GM21723 (cell line): Measurements from ENCODE around the gene TGFBR3.
A peak's percentile ranks its signal among the peaks of the same experiment; 100 is the strongest.

Experiments
- ATAC-seq: cut with Tn5 transposase; IDR thresholded peaks from one replicate; pipeline ENCODE4 v1.9.1; 2021; ENCODE audit warnings: mild to moderate bottlenecking, moderate library complexity; ENCODE audit not compliant: unreplicated experiment

TGFBR3 gene

DNA sequence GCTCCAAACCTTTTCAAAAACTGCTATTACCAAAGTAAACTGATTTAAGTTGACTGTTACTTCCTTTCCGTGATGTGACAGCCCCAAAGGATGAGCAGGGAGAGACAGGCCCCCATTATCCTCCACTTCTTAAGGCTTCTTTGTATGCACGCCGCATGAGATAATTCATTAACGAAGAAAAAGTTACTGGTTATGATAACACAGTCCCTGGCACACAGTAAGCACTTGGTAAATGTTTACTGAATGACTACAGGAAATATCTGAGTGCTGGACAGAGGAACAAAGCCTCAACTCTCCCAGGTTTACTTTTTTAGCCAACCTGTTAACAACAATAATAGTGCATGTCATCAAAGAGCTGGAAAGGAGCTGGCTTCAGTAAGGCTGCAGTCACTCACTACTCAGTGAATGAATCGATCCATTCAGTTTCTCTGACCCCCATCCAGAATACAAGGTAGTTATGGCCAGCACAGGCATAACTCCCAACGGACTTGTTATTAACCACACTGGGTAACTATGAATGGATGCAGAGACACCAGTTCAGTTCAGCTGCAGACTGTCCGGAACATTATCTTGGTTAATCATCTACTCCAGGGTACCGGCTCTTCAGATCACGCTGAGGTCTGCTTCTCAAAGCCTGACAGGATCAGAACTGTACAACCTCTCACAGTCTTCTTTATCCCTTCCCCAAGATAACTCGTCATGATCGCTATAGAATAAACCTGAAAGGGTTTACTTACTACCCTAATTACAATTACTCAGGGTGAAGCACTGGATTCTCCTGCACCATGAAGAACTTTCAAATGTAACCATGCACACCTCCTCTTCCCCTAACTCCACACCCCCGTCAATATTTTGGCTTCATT is 58.3 kb downstream of the TGFBR3 start:
- ATAC-seq = no peak

DNA sequence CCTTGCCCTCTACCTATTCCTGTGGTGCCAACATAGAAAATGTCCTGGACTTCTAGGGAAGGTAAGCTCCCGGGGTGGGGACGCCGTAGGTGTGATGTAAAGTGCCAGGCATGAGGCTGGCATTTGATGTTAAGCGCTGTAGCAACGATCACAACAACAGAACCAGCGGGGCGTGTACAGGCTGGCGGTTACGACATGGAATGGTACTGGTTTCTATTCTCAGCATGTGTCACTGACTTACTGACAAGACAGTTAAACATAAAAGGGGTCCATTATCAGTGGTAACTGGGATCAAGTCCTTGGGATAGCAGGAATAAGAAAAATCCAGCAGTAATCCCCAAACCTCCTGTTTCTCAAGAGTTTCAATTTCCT is 58.9 kb downstream of the TGFBR3 start:
- no peak for ATAC-seq

DNA sequence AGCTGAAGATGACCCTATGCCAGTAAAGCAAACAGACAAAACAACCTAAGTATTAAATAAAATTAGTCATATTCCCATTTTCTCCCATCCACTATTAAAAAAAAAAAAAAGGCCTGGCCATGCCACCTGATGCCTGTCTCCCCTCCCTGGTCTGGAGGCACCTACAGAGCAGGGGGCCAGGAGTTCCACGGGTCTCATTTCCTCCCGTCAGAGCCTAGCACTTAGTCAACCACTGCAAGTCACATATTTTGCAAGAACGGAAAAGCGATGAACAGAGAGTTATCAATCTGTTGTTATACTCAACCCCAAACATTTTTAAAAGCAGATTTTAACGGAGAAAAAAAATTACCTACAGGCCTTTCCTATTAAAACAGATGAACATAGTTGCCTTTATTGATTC is 59.3 kb downstream of the TGFBR3 start:
- ATAC-seq = no peak

DNA sequence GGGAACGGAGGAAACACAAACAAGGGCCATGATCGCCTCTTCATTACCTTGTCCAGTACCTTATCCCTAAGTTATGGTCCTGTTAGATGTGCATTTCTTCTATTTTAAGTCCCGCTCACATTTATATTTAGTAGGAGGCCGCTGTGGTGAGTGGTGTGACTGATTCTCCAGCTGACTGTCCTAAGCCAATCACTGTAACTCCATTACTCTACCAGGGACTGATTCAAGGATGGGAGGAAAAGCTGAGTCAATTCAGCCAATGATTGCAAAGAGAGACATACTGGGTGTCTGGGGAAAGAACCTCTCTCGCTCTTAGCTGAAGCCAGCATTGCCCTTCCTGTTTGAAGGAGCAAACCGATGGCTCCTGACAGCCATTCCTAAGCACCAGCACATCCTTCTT is 59.7 kb downstream of the TGFBR3 start:
- ATAC-seq = no peak

DNA sequence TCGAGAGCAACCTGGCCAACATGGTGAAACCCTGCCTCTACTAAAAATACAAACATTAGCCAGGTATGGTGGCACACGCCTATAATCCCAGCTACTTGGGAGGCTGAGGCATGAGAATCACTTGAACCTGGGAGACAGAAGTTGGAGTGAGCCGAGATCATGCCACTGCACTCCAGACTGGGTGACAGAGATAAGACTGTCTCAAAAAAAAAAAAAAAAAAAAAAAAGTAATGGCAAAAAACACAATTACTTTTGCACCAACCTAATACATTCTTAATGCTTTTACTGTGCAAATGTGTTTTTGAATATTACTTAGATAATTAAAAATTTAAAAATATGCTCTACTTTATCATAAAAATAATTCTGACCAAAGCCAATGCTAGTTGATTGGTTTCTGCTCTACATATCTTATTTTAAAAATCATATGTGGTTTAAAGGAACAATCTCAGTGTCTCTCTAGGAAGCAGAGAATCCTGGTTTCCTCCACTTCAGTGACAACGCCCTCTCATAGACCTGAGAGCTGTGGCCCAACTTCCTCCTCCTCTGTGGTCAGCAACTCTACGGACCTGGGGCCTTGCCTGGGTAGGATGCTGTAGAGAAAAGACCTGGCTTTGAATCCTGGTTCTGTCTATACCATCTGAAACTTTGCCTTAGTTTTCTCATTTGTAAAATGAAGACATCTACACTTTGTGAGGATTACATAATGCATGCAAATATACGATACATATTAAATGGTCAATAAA is 64.7 kb downstream of the TGFBR3 start:
- no peak for ATAC-seq

DNA sequence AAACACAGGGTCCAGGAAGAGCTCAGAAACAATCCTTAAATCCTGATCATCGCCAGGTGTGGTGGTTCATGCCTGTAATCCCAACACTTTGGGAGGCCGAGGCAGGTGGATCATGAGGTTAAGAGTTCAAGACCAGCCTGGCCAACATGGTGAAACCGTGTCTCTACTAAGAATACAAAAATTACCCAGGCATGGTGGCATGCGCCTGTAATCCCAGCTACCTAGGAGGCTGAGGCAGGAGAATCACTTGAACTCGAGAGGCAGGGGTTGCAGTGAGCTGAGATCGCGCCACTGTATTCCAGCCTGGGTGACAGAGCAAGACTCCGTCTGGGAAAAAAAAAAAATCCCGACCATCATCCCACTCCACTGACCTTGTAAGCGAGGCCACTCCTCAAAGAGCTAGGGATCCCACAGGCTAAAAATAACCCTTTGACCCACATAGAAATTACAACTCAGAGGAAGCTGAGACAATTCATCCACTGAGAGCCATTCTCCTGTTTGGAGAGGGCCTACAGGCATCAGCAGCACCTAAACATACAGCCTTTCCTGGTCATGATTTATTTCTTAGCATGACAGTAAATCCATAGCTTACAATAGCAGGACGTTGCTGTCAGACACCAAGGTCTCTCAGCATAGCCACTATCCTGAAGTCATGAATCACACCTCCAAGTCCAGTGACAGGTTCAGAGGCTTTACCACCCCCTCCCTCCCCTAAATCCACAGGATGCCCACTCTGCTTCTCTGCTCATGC is 66.7 kb downstream of the TGFBR3 start:
- no peak for ATAC-seq

DNA sequence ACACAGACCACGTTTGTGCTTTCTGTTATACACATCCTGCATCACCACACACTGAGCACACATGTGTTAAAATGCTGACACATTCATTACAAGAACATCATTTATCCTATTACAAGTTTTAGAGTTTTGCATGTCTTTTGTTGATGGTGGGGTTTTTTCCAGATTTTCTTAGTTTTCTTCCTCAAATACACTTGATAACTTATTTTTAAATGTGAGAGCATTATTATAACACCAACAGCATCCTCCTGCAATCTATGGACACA is 67.3 kb downstream of the TGFBR3 start:
- no peak for ATAC-seq

DNA sequence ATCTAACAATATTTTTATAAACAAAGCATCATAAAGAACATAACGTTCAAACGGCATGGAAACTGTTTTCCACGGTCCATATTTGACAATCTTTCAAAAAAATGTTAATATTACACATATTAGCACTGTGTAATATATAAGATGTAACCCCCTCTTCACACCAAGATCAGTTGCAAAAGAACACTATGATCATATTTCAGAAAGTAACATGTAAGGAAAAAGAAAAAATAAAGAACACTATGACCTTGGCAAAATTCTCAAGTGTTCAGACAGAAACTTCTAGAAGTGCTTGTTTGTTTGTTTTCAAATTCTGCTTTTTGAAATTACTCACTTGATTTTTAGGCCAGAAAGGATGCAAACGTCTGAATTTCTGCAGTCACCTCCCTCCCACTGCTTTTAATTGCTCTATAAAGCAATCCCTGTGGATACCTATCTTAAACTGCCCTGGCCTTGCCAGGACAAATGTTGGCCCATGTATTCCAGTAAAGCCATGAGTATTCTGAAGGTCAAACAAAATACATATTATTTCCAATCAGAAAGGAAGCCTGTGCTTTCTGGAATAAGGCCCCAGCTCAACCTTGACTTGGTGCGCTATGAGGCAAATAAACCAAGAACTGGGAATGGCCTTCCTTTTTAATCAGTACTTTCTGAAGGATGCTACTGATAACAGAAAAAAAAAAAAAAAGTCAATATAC is 68.6 kb downstream of the TGFBR3 start:
- no peak for ATAC-seq

DNA sequence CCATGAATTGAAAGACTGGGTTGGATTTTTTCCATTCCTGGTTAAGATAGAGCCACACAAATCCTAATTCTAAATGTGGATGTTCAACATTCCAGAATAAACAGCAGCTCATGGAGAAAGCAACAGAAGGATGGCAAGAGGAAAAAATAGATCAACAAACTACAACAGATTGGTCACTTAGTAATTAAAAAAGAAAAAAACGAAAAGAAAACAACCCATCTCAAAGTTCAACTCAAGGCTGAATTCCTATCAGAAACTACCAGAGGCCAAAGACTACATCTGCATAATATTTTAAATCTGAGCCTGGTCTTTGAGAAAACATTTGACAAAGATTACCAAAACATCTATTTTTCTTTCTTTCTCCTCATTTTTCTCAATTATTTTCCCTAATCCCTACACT is 69.9 kb downstream of the TGFBR3 start:
- no peak for ATAC-seq

DNA sequence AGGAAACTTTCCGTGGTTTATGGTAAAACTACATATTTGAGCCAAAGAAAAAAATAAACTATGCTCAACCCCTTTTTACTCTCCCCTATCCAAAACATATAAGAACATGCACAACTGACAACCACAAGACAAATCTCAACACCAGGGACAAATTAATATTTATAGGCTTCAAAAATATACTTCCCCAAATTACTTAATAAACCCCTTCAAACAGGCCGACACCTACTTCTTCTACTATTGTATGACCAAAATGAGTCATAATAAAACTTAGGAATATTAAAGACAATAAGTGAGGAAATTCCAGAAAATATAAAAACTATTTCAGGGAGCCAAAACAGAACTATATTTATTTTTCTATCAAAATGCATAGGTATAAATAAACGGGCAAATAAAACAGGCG is 71.5 kb downstream of the TGFBR3 start:
- no peak for ATAC-seq

DNA sequence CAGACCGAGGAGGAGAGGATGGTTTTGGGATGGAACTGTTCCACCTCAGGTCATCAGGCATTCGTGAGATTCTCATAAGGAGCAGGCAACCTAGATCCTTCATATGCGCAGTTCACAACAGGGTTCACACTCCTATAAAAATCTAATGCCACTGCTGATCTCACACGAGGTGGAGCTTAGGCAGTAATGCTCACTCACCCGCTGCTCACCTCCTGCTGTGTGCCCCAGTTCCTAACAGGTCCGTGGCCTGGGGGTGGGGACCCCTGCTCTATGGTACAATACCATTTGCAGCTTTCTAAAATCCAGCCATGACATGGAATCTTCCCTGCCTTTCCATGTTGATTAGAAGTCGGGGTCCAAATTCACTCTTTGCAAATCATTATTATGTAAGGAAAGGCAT is 72.1 kb downstream of the TGFBR3 start:
- no peak for ATAC-seq

DNA sequence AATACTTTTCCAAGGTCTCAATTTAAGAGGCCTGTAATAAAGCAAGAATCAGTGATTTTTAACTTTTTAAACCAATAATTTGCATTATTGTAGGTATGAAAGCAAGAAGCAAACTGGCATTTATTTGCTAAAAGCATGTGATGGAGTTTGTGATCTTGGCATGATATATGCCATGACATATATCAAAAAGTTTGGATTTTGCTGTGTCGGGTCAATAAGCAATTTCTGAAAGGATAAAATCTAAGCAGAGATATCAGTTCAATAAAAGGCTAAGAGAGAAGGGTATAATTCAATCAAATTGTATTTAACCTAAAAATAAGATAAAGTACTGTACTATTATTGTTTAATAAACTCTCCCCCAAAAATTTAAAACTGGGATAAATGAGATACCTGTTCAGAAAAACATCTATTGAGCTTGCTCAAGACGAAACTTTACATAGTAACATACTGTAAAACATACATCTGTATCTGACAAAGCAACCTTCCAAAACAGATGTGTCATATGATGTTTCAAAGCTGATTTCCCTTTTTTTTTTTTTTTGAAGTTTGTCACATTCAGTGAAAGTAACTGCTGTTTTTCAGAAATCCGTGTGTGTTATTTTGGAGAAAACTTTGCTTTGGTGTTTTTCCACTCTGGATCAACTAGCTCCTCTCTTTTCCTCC is 74.5 kb downstream of the TGFBR3 start:
- ATAC-seq = no peak

DNA sequence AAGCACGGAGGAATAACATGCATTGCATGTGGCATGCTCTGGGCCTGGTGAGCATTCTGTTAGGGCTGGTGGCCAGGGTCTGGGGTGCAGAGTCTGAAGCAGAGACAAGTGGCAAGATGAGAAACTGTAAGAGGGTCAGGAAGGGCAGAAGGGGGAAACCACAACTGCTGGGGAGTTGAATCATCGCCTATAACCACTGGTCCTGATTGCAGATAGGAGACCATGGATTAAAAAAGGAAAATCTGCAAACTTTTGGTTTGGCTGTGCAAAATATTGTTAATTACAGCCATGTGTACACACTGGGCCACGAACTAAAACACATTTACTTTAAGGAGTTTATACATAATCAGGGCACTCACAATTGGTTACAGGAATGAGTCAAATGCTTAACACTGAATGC is 76.6 kb downstream of the TGFBR3 start:
- no peak for ATAC-seq

DNA sequence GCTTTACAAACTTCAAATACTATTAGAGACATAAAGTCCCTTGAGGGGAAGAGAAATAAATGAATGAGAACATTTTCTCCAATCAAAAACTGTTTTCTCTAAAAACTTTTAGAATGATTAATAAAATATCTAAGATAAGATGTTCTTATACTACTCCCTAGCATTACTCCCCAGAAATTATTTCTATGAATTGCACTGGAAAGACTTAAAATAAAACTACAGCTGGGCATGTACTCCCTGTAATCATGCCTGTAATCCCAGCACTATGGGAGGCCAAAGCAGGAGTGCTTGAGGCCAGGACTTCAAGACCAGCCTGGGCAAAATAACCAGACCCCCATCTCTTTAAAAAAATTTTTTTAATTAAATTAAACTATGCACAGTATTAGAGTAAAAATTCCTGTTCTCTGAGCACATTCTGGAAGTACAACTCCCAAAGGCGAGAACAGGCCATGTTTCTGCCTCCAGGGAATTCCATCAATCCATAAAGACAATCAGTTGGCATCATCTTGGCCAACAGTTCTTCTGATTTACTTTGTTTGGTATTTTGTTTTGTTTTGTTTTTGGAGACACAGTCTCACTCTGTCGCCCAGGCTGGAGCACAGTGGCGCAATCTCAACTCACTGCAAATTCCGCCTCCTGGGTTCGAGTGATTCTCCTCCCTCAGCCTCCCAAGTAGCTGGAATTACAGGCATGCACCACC is 77.9 kb downstream of the TGFBR3 start:
- ATAC-seq = no peak

DNA sequence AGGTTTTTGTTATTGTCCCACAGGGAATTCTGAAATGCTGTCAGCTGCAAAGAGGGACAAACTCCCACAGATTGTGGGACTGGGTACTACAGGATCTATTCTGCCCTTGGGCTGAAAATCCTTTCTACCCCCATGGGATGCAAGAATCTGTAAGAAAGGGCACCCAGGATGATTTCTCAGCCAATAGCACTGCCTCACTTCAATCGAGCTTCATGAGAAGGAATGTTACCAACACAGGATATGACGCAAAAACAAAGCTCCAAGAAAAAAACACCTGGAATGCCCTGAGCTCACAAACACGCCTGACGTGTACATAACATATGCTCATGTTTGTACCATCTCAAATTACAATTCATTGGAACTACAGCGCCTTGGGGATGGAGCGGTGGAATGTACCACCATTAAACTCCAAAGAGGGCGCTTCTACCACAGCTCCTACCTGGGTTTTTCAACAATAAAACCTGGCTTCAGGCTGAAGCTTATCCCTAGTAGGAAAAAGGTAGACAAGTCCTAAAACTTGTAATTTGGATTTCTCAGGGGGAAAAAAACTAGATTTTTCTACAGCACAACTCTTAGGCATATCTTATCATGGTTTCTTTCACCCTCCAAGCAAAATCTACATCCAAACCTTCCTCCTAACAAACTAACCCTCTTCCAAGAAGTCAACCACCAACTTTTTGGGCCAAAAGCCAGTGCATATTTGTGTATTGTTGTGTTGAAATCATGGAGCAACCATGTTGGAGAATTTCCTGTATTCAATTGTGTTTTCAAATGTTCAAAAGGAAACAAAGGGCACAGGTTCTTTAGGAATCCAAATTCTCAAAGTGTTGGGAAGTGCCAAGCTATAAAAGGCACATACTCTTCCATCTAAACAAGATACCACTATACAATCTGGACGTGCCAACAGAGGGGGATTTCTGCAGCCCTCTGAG is 78.9 kb downstream of the TGFBR3 start:
- ATAC-seq = no peak

DNA sequence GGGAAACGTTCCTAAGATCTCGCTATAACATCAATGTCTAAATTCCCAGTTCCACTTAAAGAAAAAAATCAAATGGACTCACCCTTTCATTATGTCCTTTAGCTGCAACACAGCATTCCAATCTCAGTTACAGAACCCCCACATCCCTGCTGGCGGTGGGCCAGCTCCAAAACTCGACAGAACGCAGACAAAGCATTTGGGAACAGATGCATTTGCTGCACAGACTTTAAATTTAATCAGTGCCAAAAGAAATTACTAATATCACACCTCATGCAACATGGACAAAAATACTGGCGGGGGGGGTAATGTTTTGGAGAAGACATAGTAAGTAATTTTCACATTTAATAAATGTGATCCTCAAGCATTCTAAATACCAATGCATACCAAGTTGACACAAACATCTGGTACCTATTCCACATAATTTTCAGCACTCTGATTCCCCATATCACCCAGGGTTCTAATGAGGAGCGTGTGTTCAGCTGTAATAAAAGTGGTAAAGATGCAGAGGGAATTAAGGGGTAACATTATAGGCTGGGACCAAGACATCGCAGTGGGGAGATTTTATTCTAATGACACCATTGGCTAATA is 79.7 kb downstream of the TGFBR3 start:
- ATAC-seq = no peak

DNA sequence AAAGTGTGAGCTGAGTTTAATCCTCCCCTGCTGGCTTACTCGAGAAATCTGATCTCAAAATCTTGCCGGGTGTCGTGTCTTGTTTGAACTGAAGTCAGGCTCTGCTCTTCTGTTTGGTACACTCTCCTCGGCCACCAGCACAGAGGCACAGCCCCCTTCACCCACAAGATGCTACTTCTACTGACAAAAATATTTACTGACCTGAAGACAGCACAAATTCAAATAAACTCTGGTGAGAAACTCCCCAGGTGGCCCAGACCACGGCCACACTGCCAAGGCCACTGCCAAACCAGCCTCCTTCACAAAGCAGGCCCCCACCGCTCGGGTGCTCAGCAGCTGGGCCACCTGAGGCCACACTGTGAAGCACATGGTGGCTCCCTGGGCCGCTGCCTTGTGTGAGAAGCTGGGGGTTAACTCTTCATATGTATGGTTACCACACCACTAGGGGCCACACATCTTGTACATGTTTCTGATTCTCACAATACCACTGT is 80.6 kb downstream of the TGFBR3 start:
- no peak for ATAC-seq

DNA sequence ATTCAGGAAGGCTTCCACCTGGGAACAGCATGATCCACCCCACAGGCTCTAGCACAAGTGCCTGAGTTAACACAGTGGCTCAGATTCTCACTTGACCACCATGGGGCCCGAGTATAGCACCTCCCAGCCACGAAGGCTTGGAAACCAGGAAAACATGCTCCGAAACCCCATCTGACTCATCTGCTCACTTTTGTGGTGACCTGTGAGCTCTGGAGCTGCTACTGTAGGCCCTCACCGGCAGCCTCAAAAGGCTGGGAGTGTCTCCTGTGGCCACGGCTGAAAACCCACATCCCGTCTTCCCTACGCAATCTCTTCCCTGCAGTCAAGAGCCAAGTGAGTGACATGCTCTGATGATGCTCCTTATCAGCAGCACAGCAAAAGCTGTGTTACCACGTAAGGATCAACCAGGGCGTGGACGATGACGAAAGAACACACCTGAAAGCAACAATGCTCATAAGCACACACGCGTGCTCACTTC is 81.4 kb downstream of the TGFBR3 start:
- ATAC-seq = peak; percentile 1
